HG02852 (cell line): ENCODE data around the gene CCDC88C.
"Not testable (repeated sequence)": the region's sequence is repeated elsewhere in the genome, so short reads cannot be mapped to it uniquely, and the experiment has no call there.

ENCODE experiments used
- ATAC-seq: cut with Tn5 transposase; IDR thresholded peaks from one replicate; pipeline ENCODE4 v1.9.1; 2021; ENCODE audit warnings: mild to moderate bottlenecking, moderate library complexity; ENCODE audit not compliant: unreplicated experiment

Gene CCDC88C

GRCh38 chr14:91272341-91273272, 145.0 kb downstream of the CCDC88C start:
- ATAC-seq: no peak

GRCh38 chr14:91271639-91272038, 146.0 kb downstream of the CCDC88C start:
- ATAC-seq: no peak

- ATAC-seq: no peak
These were observed 147.0 kb downstream of the CCDC88C start for GRCh38 chr14:91270619-91271018.

GRCh38 chr14:91270188-91270587, 147.4 kb downstream of the CCDC88C start:
- ATAC-seq: no peak

GRCh38 chr14:91269076-91269991, 148.3 kb downstream of the CCDC88C start:
- ATAC-seq: no peak

- ATAC-seq: no peak
These were observed 149.6 kb downstream of the CCDC88C start for GRCh38 chr14:91267965-91268437.

GRCh38 chr14:91266276-91266675, 151.3 kb downstream of the CCDC88C start:
- ATAC-seq: not testable (repeated sequence)

GRCh38 chr14:91265404-91265803, 152.2 kb downstream of the CCDC88C start:
- ATAC-seq: no peak

- ATAC-seq: no peak
These were observed 153.2 kb downstream of the CCDC88C start for GRCh38 chr14:91264151-91265150.

- no peak for ATAC-seq
These were observed 154.3 kb downstream of the CCDC88C start for GRCh38 chr14:91263329-91263728.

- no peak for ATAC-seq
These were observed 155.6 kb downstream of the CCDC88C start for GRCh38 chr14:91261986-91262549.

GRCh38 chr14:91261115-91261514, 156.5 kb downstream of the CCDC88C start:
- no peak for ATAC-seq

- no peak for ATAC-seq
These were observed 158.7 kb downstream of the CCDC88C start for GRCh38 chr14:91258876-91259275.

- no peak for ATAC-seq
These were observed 159.5 kb downstream of the CCDC88C start for GRCh38 chr14:91258011-91258618.

- ATAC-seq: no peak
These were observed 160.2 kb downstream of the CCDC88C start for GRCh38 chr14:91257328-91258010.

GRCh38 chr14:91256661-91257060, 161.0 kb downstream of the CCDC88C start:
- no peak for ATAC-seq

GRCh38 chr14:91255026-91255695, 162.5 kb downstream of the CCDC88C start:
- no peak for ATAC-seq

- no peak for ATAC-seq
These were observed 163.2 kb downstream of the CCDC88C start for GRCh38 chr14:91254461-91254860.
